B cell (primary cell): ENCODE results near the gene RABL3.

ENCODE experiments used
- CTCF ChIP-seq: fragments of 200-600 bp; IDR thresholded peaks from one replicate; pipeline ENCODE4 v1.8.0; 2022; ENCODE audit warnings: antibody characterized with exemption, mild to moderate bottlenecking
- EZH2 ChIP-seq: IDR thresholded peaks from 2 replicates; pipeline ENCODE4 v1.6.1; 2012; ENCODE audit warnings: borderline replicate concordance, low read depth, mild to moderate bottlenecking, moderate library complexity, low read length; ENCODE audit not compliant: insufficient read depth, poor library complexity, severe bottlenecking

DNA sequence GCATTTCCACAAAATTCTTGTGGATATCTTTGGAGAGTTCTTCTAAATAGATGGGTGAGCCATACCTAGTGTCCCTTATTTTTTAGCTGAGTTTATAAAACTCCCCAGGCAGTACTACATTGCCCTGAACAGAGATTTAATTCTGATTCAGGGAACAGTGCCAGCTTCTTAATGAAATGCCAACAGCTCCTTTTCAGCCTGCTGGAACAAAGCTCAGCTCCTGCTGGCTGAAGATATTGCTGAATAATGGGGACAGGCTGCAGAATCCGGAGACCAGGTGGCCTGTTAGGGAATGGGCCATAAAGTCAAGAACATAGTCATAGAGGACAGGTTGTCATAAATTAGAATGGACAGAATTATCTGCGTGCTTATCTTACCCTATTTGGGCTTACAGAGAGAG is 69.2 kb downstream of the RABL3 start:
- no peak for TF ChIP-seq CTCF
- TF ChIP-seq EZH2 = no peak
